ENCODE results near the gene MYOM3.

MYOM3 gene

GRCh38 chr1:24117722-24118409 is 5.9 kb upstream of the MYOM3 start:
- TF ChIP-seq CTCF (IDR thresholded peaks at IDR 0.05; ENCODE audit: extremely low read depth, insufficient read depth, missing control alignments): no peak
- no peak for DNase-seq (ENCODE audit: low spot score)

GRCh38 chr1:24117132-24117531 is 5.2 kb upstream of the MYOM3 start:
- no peak for DNase-seq (ENCODE audit: low spot score)
- no peak for TF ChIP-seq CTCF (IDR thresholded peaks at IDR 0.05; ENCODE audit: extremely low read depth, insufficient read depth, missing control alignments)
- in situ Hi-C loops (cut with MboI; ENCODE audit: low pct_unique_long_range_greater_than_20kb, low sequenced_read_pairs, unreplicated experiment): no loop called here

More at GRCh38 chr1:24117722-24118409, 5.9 kb upstream of the MYOM3 start:
- in situ Hi-C loops (cut with MboI; ENCODE audit: low pct_unique_long_range_greater_than_20kb, low sequenced_read_pairs, unreplicated experiment): no loop called here

- in situ Hi-C loops (cut with MboI; ENCODE audit: low pct_unique_long_range_greater_than_20kb, low sequenced_read_pairs, unreplicated experiment): no loop called here
These were observed 2.8 kb upstream of the MYOM3 start for GRCh38 chr1:24114753-24115152.

GRCh38 chr1:24113641-24114033 is 1.7 kb upstream of the MYOM3 start:
- in situ Hi-C loops (cut with MboI; ENCODE audit: low pct_unique_long_range_greater_than_20kb, low sequenced_read_pairs, unreplicated experiment): no loop called here
- TF ChIP-seq CTCF (IDR thresholded peaks at IDR 0.05; ENCODE audit: extremely low read depth, insufficient read depth, missing control alignments): no peak
- DNase-seq (ENCODE audit: low spot score): no peak

More at GRCh38 chr1:24114753-24115152, 2.8 kb upstream of the MYOM3 start:
- no peak for TF ChIP-seq CTCF (IDR thresholded peaks at IDR 0.05; ENCODE audit: extremely low read depth, insufficient read depth, missing control alignments)
- no peak for DNase-seq (ENCODE audit: low spot score)

GRCh38 chr1:24111262-24111995 is 506 bp downstream of the MYOM3 start:
- no peak for TF ChIP-seq CTCF (IDR thresholded peaks at IDR 0.05; ENCODE audit: extremely low read depth, insufficient read depth, missing control alignments)
- in situ Hi-C loops (cut with MboI; ENCODE audit: low pct_unique_long_range_greater_than_20kb, low sequenced_read_pairs, unreplicated experiment): no loop called here
- no peak for DNase-seq (ENCODE audit: low spot score)

GRCh38 chr1:24110642-24111261 is 1.2 kb downstream of the MYOM3 start:
- TF ChIP-seq CTCF (IDR thresholded peaks at IDR 0.05; ENCODE audit: extremely low read depth, insufficient read depth, missing control alignments): no peak
- no peak for DNase-seq (ENCODE audit: low spot score)
- in situ Hi-C loops (cut with MboI; ENCODE audit: low pct_unique_long_range_greater_than_20kb, low sequenced_read_pairs, unreplicated experiment): no loop called here

Data from GM13977 (cell line).